Transverse colon (tissue), 4 donors: ENCODE measurements around the gene SIRT2. TPM values are rescaled to one million over a fixed set of nuclear protein-coding genes. Genes with fewer than 3 reads are reported as not detected.
"Not testable (repeated sequence)": the region's sequence is repeated elsewhere in the genome, so short reads cannot be mapped to it uniquely, and the experiment has no call there.

Experiments used
- DNase-seq: peaks from one replicate; pipeline ENCODE4 v3.0.0-alpha.2; 2019
- H3K27ac ChIP-seq, 4 donors: fragments of 200-600 bp; sonication (generic); 2 replicates each; pipeline ENCODE4 v1.5.1; 2016 to 2018; ENCODE audit warnings: inconsistent platforms in 4 of 4
- H3K27me3 ChIP-seq: fragments of 200-600 bp; sonication (generic); 2 replicates; pipeline ENCODE4 v1.5.1; 2017; ENCODE audit warnings: inconsistent platforms
- H3K36me3 ChIP-seq, 4 donors: fragments of 200-600 bp; sonication (generic); 2 replicates each; pipeline ENCODE4 v1.5.1; 2017 to 2019; ENCODE audit warnings: inconsistent platforms in 4 of 4
- H3K4me1 ChIP-seq, 4 donors: fragments of 200-600 bp; sonication (generic); 2 replicates each; pipeline ENCODE4 v1.5.1; 2017 to 2020; ENCODE audit warnings: inconsistent platforms in 4 of 4
- H3K4me3 ChIP-seq, 4 donors: fragments of 200-600 bp; sonication (generic); 1 replicate in 1 of 4; 2 replicates in 3 of 4; pipeline versions ENCODE4 v1.5.1 to v1.6.1; 2017 to 2019; ENCODE audit warnings: inconsistent platforms in 4 of 4
- H3K9me3 ChIP-seq, 2 donors: fragments of 200-600 bp; sonication (generic); 2 replicates each; pipeline ENCODE4 v1.5.1; 2017 to 2019; ENCODE audit warnings: inconsistent platforms in 2 of 2
- CTCF ChIP-seq, 5 experiments: fragments of 200-600 bp in 3 of 5; fragments of 450-650 bp in 2 of 5; sonication (generic) in 3 of 5; IDR thresholded peaks; 1 replicate in 2 of 5; 2 replicates in 3 of 5; pipeline ENCODE4 v1.5.1; 2016 to 2017; ENCODE audit warnings: antibody characterized with exemption in 5 of 5, inconsistent platforms in 3 of 5, mild to moderate bottlenecking in 2 of 5, moderate library complexity in 1 of 5
- EP300 ChIP-seq: sonication (generic); formaldehyde crosslinking; IDR thresholded peaks from one replicate; pipeline ENCODE4 v1.6.1; 2017; ENCODE audit warnings: antibody characterized with exemption, low read depth
- POLR2A ChIP-seq: fragments of 450-650 bp; IDR thresholded peaks from one replicate; pipeline ENCODE4 v1.6.1; 2016; ENCODE audit warnings: antibody characterized with exemption, mild to moderate bottlenecking, moderate library complexity
- POLR2AphosphoS5 ChIP-seq, 3 donors: sonication (generic); formaldehyde crosslinking; IDR thresholded peaks; one replicate each; pipeline ENCODE4 v1.6.1; 2016; ENCODE audit warnings: antibody characterized with exemption in 3 of 3
- WGBS, 2 donors: methylation state at CpG; one replicate each; pipeline ENCODE4 v1.1.5; 2018; ENCODE audit warnings: low coverage in 1 of 2; 5-methylcytosine and 5-hydroxymethylcytosine counted together
- in situ Hi-C, 4 donors: fragments of 200-750 bp; cut with MboI; loops; one replicate each; pipeline versions ENCODE4 v1.15.0 to v1.15.1; 2017; ENCODE audit warnings: low sequenced_read_pairs in 3 of 4, low pct_ligation_motif_present in 1 of 4, low pct_unique_long_range_greater_than_20kb in 1 of 4
- intact Hi-C: fragments of 100-400 bp; cut with DNase I; formaldehyde crosslinking; loops from one replicate; pipeline ENCODE4 v1.15.1; 2023; ENCODE audit warnings: low total_unique reads
- total RNA-seq, 4 donors: library from RNA; depleted of rRNA; stranded (reverse); fragments of >200 nt; gene quantifications; one replicate each; pipeline ENCODE4 v1.1.0, GENCODE V29; 2016

Gene SIRT2
- total RNA-seq, 4 donors from 2014 or later: 56.3 to 128 (median 64.2) TPM

- WGBS, 2 donors: 0 to 41% methylated on average over 2 to 10 of the region's 10 CpGs
- intact Hi-C loops: no loop called here
These were observed 36.9 kb downstream of the SIRT2 start for GRCh38 chr19:38862321-38863059.

GRCh38 chr19:38861368-38861767, 38.0 kb downstream of the SIRT2 start:
- in situ Hi-C loops: no loop called here
- 90 to 91% methylated on average over 3 of the region's 3 CpGs for WGBS, 2 donors
- H3K27ac ChIP-seq: no peak overlapping the region
- TF ChIP-seq CTCF (IDR thresholded peaks at IDR 0.05) (no peak), POLR2A (no peak)
- H3K4me3 ChIP-seq: no peak overlapping the region
- no peaks in the 10 kb centered on the region for H3K36me3 ChIP-seq
- intact Hi-C loops: no loop called here
- peaks cover 18 to 62% (median 33%) of the 10 kb centered on the region in 4 donors for H3K4me1 ChIP-seq
- H3K9me3 ChIP-seq: no peaks in the 10 kb centered on the region
- no peak for DNase-seq
- H3K27me3 ChIP-seq: no peaks in the 10 kb centered on the region

More at GRCh38 chr19:38862321-38863059, 36.9 kb downstream of the SIRT2 start:
- Histone ChIP-seq H3K4me3 (no peak overlapping the region), H3K27me3 (no peaks in the 10 kb centered on the region), H3K27ac (peak overlapping the region; percentile 69 to 81 (median 79)), H3K9me3 (no peaks in the 10 kb centered on the region), H3K4me1 (peaks cover 18 to 61% (median 33%) of the 10 kb centered on the region in 4 donors), H3K36me3 (no peaks in the 10 kb centered on the region)
- DNase-seq: peak; percentile 59
- TF ChIP-seq POLR2AphosphoS5 (IDR thresholded peaks at IDR 0.05) (peak; percentile 44 to 82 (median 81)), CTCF (IDR thresholded peaks at IDR 0.05) (no peak), EP300 (peak; percentile 49), POLR2A (no peak)
- in situ Hi-C loops: no loop called here

GRCh38 chr19:38859631-38860204, 39.7 kb downstream of the SIRT2 start:
- peak; percentile 57 for DNase-seq
- Histone ChIP-seq H3K27ac (peak overlapping the region in 2 of 4 donors; percentile 20 to 45), H3K4me1 (peaks cover 15 to 52% (median 28%) of the 10 kb centered on the region in 4 donors)
- H3K27me3 ChIP-seq, H3K9me3 ChIP-seq, H3K4me3 ChIP-seq, in situ Hi-C loops, intact Hi-C loops, H3K36me3 ChIP-seq: not testable (repeated sequence)
- WGBS, 2 donors: 68 to 69% methylated on average over 16 to 21 of the region's 21 CpGs
- TF ChIP-seq POLR2AphosphoS5 (IDR thresholded peaks at IDR 0.05) (peak in 2 of 3 donors; percentile 24 to 36), POLR2A (peak; percentile 42)

GRCh38 chr19:38856813-38857212, 42.6 kb downstream of the SIRT2 start:
- in situ Hi-C loops (no loop called here), intact Hi-C loops (no loop called here)
- DNase-seq: no peak
- Histone ChIP-seq H3K27me3 (no peaks in the 10 kb centered on the region), H3K27ac (peak overlapping the region in 3 of 4 donors; percentile 29 to 58 (median 29)), H3K9me3 (no peaks in the 10 kb centered on the region), H3K4me3 (no peak overlapping the region), H3K36me3 (no peaks in the 10 kb centered on the region), H3K4me1 (peaks cover 2 to 32% (median 13%) of the 10 kb centered on the region in 4 donors)
- no peak for TF ChIP-seq CTCF (IDR thresholded peaks at IDR 0.05)
- no peak for TF ChIP-seq EP300
- TF ChIP-seq POLR2AphosphoS5 (IDR thresholded peaks at IDR 0.05): no peak
- no peak for TF ChIP-seq POLR2A
- WGBS, 2 donors: 74 to 86% methylated on average over 3 of the region's 3 CpGs

- H3K27ac ChIP-seq, in situ Hi-C loops, H3K36me3 ChIP-seq, H3K27me3 ChIP-seq, H3K9me3 ChIP-seq, DNase-seq, intact Hi-C loops, H3K4me3 ChIP-seq: not testable (repeated sequence)
- WGBS, 2 donors: 93% methylated on average over 27 of the region's 37 CpGs; no CpG with 5 or more reads in 1 of the 2 donors
- peaks cover under 1 to 33% (median 16%) of the 10 kb centered on the region in 4 donors for H3K4me1 ChIP-seq
These were observed 43.7 kb downstream of the SIRT2 start for GRCh38 chr19:38855751-38856150.

GRCh38 chr19:38854961-38855360, 44.5 kb downstream of the SIRT2 start:
- WGBS, 2 donors: 69% methylated on average over 3 of the region's 3 CpGs; no CpG with 5 or more reads in 1 of the 2 donors
- H3K27ac ChIP-seq, intact Hi-C loops, H3K4me3 ChIP-seq, in situ Hi-C loops, H3K27me3 ChIP-seq, DNase-seq, H3K36me3 ChIP-seq, H3K9me3 ChIP-seq: not testable (repeated sequence)
- peaks cover 0 to 28% (median 14%) of the 10 kb centered on the region in 4 donors for H3K4me1 ChIP-seq
